Neural cell (in vitro differentiated cells): ENCODE data around the gene TCF25. TPM values are rescaled to one million over a fixed set of nuclear protein-coding genes. Genes with fewer than 3 reads are reported as not detected.

Experiments used
- H2AFZ ChIP-seq: fragments of 200-600, 300-800 bp; sonication (generic), shearing (Covaris generic); 2 replicates; pipeline ENCODE4 v1.6.0; 2014; ENCODE audit warnings: low read depth, mild to moderate bottlenecking, antibody characterized with exemption, low read length, moderate library complexity
- H3F3A ChIP-seq: fragments of 200-600 bp; shearing (Covaris generic); 2 replicates; pipeline ENCODE4 v1.6.1; 2016; ENCODE audit warnings: mild to moderate bottlenecking, moderate library complexity, mixed read lengths, antibody characterized with exemption, low read length; ENCODE audit not compliant: insufficient read depth, poor library complexity, severe bottlenecking
- H3K27ac ChIP-seq: fragments of 200-600, 300-800 bp; sonication (generic), shearing (Covaris generic); 2 replicates; pipeline ENCODE4 v1.5.1; 2014; ENCODE audit warnings: mild to moderate bottlenecking, low read length, moderate library complexity
- H3K27me3 ChIP-seq: fragments of 300-800, 200-600 bp; sonication (generic), shearing (Covaris generic); 2 replicates; pipeline ENCODE4 v1.6.0; 2014; ENCODE audit warnings: mild to moderate bottlenecking, low read depth, low read length, moderate library complexity; ENCODE audit not compliant: insufficient read depth
- H3K36me3 ChIP-seq: fragments of 300-800, 200-600 bp; sonication (generic), shearing (Covaris generic); 2 replicates; pipeline ENCODE4 v1.5.1; 2014; ENCODE audit warnings: mild to moderate bottlenecking, antibody characterized with exemption, low read length, moderate library complexity; ENCODE audit not compliant: insufficient read depth
- H3K4me2 ChIP-seq: fragments of 300-800, 200-600 bp; sonication (generic), shearing (Covaris generic); 2 replicates; pipeline ENCODE4 v1.6.0; 2014; ENCODE audit warnings: mild to moderate bottlenecking, low read length
- H3K4me3 ChIP-seq: fragments of 300-800, 200-600 bp; sonication (generic), shearing (Covaris generic); 2 replicates; pipeline ENCODE4 v1.5.1; 2014; ENCODE audit warnings: mild to moderate bottlenecking, low read length, moderate library complexity
- H3K79me2 ChIP-seq: fragments of 200-600 bp; shearing (Covaris generic); replicated peaks from 2 replicates; pipeline ENCODE4 v1.6.0; 2014; ENCODE audit warnings: mild to moderate bottlenecking, low read length, moderate library complexity; ENCODE audit not compliant: insufficient read depth
- H3K9ac ChIP-seq: fragments of 300-800, 200-600 bp; sonication (generic), shearing (Covaris generic); 2 replicates; pipeline ENCODE4 v1.6.1; 2016; ENCODE audit warnings: mild to moderate bottlenecking, low read length, mixed read lengths
- H3K9me2 ChIP-seq: fragments of 200-600 bp; shearing (Covaris generic); 2 replicates; pipeline ENCODE4 v1.6.1; 2016; ENCODE audit warnings: mild to moderate bottlenecking, low read length, mixed read lengths; ENCODE audit not compliant: insufficient read depth
- H3K9me3 ChIP-seq: fragments of 200-600, 300-800 bp; sonication (generic), shearing (Covaris generic); 2 replicates; pipeline ENCODE4 v1.6.1; 2016; ENCODE audit warnings: mild to moderate bottlenecking, mixed run types, low read length, moderate library complexity, mixed read lengths
- H4K20me1 ChIP-seq: fragments of 200-600 bp; shearing (Covaris generic); 2 replicates; pipeline ENCODE4 v1.6.1; 2016; ENCODE audit warnings: mild to moderate bottlenecking, mixed run types; ENCODE audit not compliant: insufficient read depth
- CTCF ChIP-seq: fragments of 450-650 bp; IDR thresholded peaks from 2 replicates; pipeline ENCODE4 v1.5.1; 2014; ENCODE audit warnings: antibody characterized with exemption, mild to moderate bottlenecking, moderate library complexity; ENCODE audit not compliant: poor library complexity, severe bottlenecking
- EP300 ChIP-seq: fragments of 450-650 bp; conservative IDR thresholded peaks from 2 replicates; pipeline ENCODE4 v1.6.1; 2014; ENCODE audit warnings: antibody characterized with exemption, mild to moderate bottlenecking, moderate library complexity; ENCODE audit not compliant: poor library complexity, severe bottlenecking
- EZH2 ChIP-seq: fragments of 200-600, 300-800 bp; shearing (Covaris generic), sonication (generic); IDR thresholded peaks from 2 replicates; pipeline ENCODE4 v1.6.1; 2014; ENCODE audit warnings: antibody characterized with exemption, low read length, borderline replicate concordance, mild to moderate bottlenecking; ENCODE audit not compliant: insufficient read depth, poor library complexity, severe bottlenecking
- MXI1 ChIP-seq: fragments of 450-650 bp; conservative IDR thresholded peaks from 2 replicates; pipeline ENCODE4 v1.6.1; 2014; ENCODE audit warnings: antibody characterized with exemption, mild to moderate bottlenecking; ENCODE audit not compliant: poor library complexity, severe bottlenecking
- POLR2AphosphoS5 ChIP-seq: IDR thresholded peaks from 2 replicates; pipeline ENCODE4 v1.6.1; 2012
- RAD21 ChIP-seq: fragments of 450-650 bp; conservative IDR thresholded peaks from 2 replicates; pipeline ENCODE4 v1.6.1; 2014; ENCODE audit warnings: antibody characterized with exemption, mild to moderate bottlenecking, moderate library complexity
- REST ChIP-seq: IDR thresholded peaks from 2 replicates; pipeline ENCODE4 v1.6.1; 2012; ENCODE audit warnings: borderline replicate concordance
- SMC3 ChIP-seq: fragments of 450-650 bp; conservative IDR thresholded peaks from 2 replicates; pipeline ENCODE4 v1.6.1; 2014; ENCODE audit warnings: antibody characterized with exemption, mild to moderate bottlenecking, moderate library complexity; ENCODE audit not compliant: poor library complexity
- TAF1 ChIP-seq: IDR thresholded peaks from 2 replicates; pipeline ENCODE4 v1.6.1; 2012; ENCODE audit warnings: low read depth
- polyA plus RNA-seq: library from polyadenylated mRNA; depleted of rRNA; stranded (reverse); fragments of >200 nt; gene quantifications from 2 replicates; pipeline ENCODE4 v1.2.3, GENCODE V29; 2014

Gene TCF25
- polyA plus RNA-seq, 1 donor from 2014 or later: 200 TPM

- TF ChIP-seq TAF1 (no peak), POLR2AphosphoS5 (no peak), REST (no peak), RAD21 (no peak), CTCF (no peak), EP300 (no peak), SMC3 (no peak), MXI1 (no peak), EZH2 (no peak)
- H3K4me3 ChIP-seq: no peak overlapping the region
- H3K9me3 ChIP-seq: peaks cover 6% of the 10 kb centered on the region
- no peaks in the 10 kb centered on the region for H3K27me3 ChIP-seq
- H3K9me2 ChIP-seq: no peaks in the 10 kb centered on the region
- no peaks in the 10 kb centered on the region for H4K20me1 ChIP-seq
- no peak overlapping the region for H3K27ac ChIP-seq
- H3K79me2 ChIP-seq: no peaks in the 10 kb centered on the region
- H3F3A ChIP-seq: no peaks in the 10 kb centered on the region
- no peak overlapping the region for H3K9ac ChIP-seq
- H3K36me3 ChIP-seq: peaks cover 11% of the 10 kb centered on the region
- no peak overlapping the region for H3K4me2 ChIP-seq
- H2AFZ ChIP-seq: no peak overlapping the region
These were observed 5.5 kb upstream of the TCF25 start for GRCh38 chr16:89867918-89868317.

- Histone ChIP-seq H3K79me2 (peaks cover 4% of the 10 kb centered on the region), H3K4me2 (no peak overlapping the region), H3K9me3 (peaks cover 6% of the 10 kb centered on the region), H3F3A (no peaks in the 10 kb centered on the region), H2AFZ (no peak overlapping the region), H3K9me2 (no peaks in the 10 kb centered on the region), H3K27me3 (no peaks in the 10 kb centered on the region), H4K20me1 (no peaks in the 10 kb centered on the region), H3K9ac (no peak overlapping the region), H3K4me3 (no peak overlapping the region), H3K27ac (no peak overlapping the region), H3K36me3 (peaks cover 10% of the 10 kb centered on the region)
- TF ChIP-seq CTCF (no peak), POLR2AphosphoS5 (no peak), TAF1 (no peak), RAD21 (no peak), EZH2 (no peak), SMC3 (no peak), MXI1 (no peak), REST (no peak), EP300 (no peak)
These were observed 3.5 kb upstream of the TCF25 start for GRCh38 chr16:89869911-89870310.
